Measurements from ENCODE around the gene ABCC6. TPM values are rescaled to one million over a fixed set of nuclear protein-coding genes. Genes with fewer than 3 reads are reported as not detected.
A peak's percentile ranks its signal among the peaks of the same experiment; 100 is the strongest.

The ABCC6 gene
- total RNA-seq, 1 experiment from 2014 or later: 2.9 TPM

DNA sequence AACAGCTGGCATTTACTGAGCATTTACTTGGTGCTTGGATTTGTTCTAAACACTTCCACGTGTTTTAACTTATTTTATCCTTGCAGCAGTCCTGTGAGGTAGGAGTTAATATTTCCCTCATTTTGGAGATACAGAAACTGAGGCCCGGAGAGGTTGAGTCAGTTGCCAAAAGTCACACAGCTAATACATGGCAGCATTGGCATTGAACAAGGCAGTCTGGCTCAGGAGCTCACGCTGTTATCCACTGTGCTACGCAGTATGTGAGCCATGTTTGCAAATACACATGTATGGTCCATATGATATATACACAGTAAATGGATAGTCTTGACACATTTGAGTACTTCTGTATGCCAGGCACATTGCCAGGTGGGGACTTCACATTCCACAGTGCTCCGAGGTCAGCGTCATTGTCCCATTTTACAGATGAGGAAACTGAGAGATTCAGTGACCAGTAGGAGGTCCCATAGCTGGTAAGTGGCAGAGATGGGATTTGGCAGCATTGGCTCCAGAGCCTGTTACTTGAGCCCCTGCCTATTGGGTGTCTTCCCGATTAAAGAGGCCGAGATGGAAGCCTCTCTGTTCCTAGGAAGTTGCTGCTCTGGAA lies 110.7 kb downstream of the ABCC6 start:
- H3K9me3 ChIP-seq (ENCODE audit: control insufficient read depth, insufficient read depth, low read depth, low read length): no peaks in the 10 kb centered on the region
- DNase-seq (ENCODE audit: low read depth, low spot score) (no peak), ATAC-seq (no peak)
- H3K4me3 ChIP-seq (ENCODE audit: low read depth in 2 of 2, low read length in 2 of 2): no peak overlapping the region
- POLR2A ChIA-PET: interaction anchor here (0.5 kb wide), 1 partner anchor 1092 kb away, joined by 3 read pairs; no protein-coding TSS in a partner anchor
- CTCF ChIA-PET: no interaction called here
- H3K27ac ChIP-seq (ENCODE audit: low read length): no peak overlapping the region
- intact Hi-C loops (cut with micrococcal nuclease; ENCODE audit: unreplicated experiment) (no loop called here), in situ Hi-C loops (cut with HindIII; ENCODE audit: low pct_unique_long_range_greater_than_20kb, low sequenced_read_pairs) (no loop called here)
- TSS peak; percentile 18 for BruUV-seq (replicated peaks)
- TF ChIP-seq TCF7L2 (IDR thresholded peaks at IDR 0.05; ENCODE audit: low read depth, low read length): no peak
- no peak for TF ChIP-seq CTCF (IDR thresholded peaks at IDR 0.05)
- TF ChIP-seq POLR2AphosphoS5 (IDR thresholded peaks at IDR 0.05; ENCODE audit: low read depth, low read length): no peak
- no peak for TF ChIP-seq SIN3A (IDR thresholded peaks at IDR 0.05; ENCODE audit: borderline replicate concordance, insufficient read depth, low read depth, low read length)
- TF ChIP-seq, protein P1, sequence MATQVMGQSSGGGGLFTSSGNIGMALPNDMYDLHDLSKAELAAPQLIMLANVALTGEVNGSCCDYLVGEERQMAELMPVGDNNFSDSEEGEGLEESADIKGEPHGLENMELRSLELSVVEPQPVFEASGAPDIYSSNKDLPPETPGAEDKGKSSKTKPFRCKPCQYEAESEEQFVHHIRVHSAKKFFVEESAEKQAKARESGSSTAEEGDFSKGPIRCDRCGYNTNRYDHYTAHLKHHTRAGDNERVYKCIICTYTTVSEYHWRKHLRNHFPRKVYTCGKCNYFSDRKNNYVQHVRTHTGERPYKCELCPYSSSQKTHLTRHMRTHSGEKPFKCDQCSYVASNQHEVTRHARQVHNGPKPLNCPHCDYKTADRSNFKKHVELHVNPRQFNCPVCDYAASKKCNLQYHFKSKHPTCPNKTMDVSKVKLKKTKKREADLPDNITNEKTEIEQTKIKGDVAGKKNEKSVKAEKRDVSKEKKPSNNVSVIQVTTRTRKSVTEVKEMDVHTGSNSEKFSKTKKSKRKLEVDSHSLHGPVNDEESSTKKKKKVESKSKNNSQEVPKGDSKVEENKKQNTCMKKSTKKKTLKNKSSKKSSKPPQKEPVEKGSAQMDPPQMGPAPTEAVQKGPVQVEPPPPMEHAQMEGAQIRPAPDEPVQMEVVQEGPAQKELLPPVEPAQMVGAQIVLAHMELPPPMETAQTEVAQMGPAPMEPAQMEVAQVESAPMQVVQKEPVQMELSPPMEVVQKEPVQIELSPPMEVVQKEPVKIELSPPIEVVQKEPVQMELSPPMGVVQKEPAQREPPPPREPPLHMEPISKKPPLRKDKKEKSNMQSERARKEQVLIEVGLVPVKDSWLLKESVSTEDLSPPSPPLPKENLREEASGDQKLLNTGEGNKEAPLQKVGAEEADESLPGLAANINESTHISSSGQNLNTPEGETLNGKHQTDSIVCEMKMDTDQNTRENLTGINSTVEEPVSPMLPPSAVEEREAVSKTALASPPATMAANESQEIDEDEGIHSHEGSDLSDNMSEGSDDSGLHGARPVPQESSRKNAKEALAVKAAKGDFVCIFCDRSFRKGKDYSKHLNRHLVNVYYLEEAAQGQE (IDR thresholded peaks at IDR 0.05; ENCODE audit: insufficient read depth in 1 of 2, low read depth in 2 of 2, low read length in 1 of 2): no peak
- no peaks in the 10 kb centered on the region for H3K27me3 ChIP-seq (ENCODE audit: control insufficient read depth, insufficient read depth, low read length)
- peaks cover 22% of the 10 kb centered on the region for H3K36me3 ChIP-seq (ENCODE audit: control insufficient read depth, insufficient read depth, low read length)
- H3K4me1 ChIP-seq (ENCODE audit: control insufficient read depth, insufficient read depth, low read length): no peaks in the 10 kb centered on the region

GRCh38 chr16:16111639-16112038 lies 111.7 kb downstream of the ABCC6 start:
- Histone ChIP-seq H3K27me3 (ENCODE audit: control insufficient read depth, insufficient read depth, low read length) (no peaks in the 10 kb centered on the region), H3K9me3 (ENCODE audit: control insufficient read depth, insufficient read depth, low read depth, low read length) (no peaks in the 10 kb centered on the region), H3K36me3 (ENCODE audit: control insufficient read depth, insufficient read depth, low read length) (peaks cover 27% of the 10 kb centered on the region), H3K4me3 (ENCODE audit: low read depth in 2 of 2, low read length in 2 of 2) (no peak overlapping the region), H3K27ac (ENCODE audit: low read length) (no peak overlapping the region), H3K4me1 (ENCODE audit: control insufficient read depth, insufficient read depth, low read length) (no peaks in the 10 kb centered on the region)
- ATAC-seq: no peak
- ChIA-PET POLR2A (no interaction called here), CTCF (no interaction called here)
- TF ChIP-seq TCF7L2 (IDR thresholded peaks at IDR 0.05; ENCODE audit: low read depth, low read length) (no peak), POLR2AphosphoS5 (IDR thresholded peaks at IDR 0.05; ENCODE audit: low read depth, low read length) (no peak), CTCF (IDR thresholded peaks at IDR 0.05) (no peak), SIN3A (IDR thresholded peaks at IDR 0.05; ENCODE audit: borderline replicate concordance, insufficient read depth, low read depth, low read length) (no peak)
- TF ChIP-seq, protein P1 (IDR thresholded peaks at IDR 0.05; ENCODE audit: insufficient read depth in 1 of 2, low read depth in 2 of 2, low read length in 1 of 2): no peak
- DNase-seq (ENCODE audit: low read depth, low spot score): no peak
- no TSS peak for BruUV-seq (replicated peaks)
- intact Hi-C loops (cut with micrococcal nuclease; ENCODE audit: unreplicated experiment): no loop called here
- in situ Hi-C loops (cut with HindIII; ENCODE audit: low pct_unique_long_range_greater_than_20kb, low sequenced_read_pairs): no loop called here
